NB4 (cell line): Measurements from ENCODE around the gene LBHD2.

Experiments
- POLR2A ChIP-seq: IDR thresholded peaks from 2 replicates; pipeline ENCODE4 v1.6.1; 2011; ENCODE audit warnings: mild to moderate bottlenecking; ENCODE audit not compliant: insufficient read length; ENCODE audit errors: extremely low read depth
- TF ChIP-seq, protein P1 (sequence below): IDR thresholded peaks from one replicate; pipeline ENCODE4 v1.5.1; 2012; ENCODE audit warnings: low read depth, low read length
- TF ChIP-seq, protein P2 (sequence below): IDR thresholded peaks from 2 replicates; pipeline ENCODE4 v1.6.1; 2011; ENCODE audit warnings: low read depth, low read length

DNA sequence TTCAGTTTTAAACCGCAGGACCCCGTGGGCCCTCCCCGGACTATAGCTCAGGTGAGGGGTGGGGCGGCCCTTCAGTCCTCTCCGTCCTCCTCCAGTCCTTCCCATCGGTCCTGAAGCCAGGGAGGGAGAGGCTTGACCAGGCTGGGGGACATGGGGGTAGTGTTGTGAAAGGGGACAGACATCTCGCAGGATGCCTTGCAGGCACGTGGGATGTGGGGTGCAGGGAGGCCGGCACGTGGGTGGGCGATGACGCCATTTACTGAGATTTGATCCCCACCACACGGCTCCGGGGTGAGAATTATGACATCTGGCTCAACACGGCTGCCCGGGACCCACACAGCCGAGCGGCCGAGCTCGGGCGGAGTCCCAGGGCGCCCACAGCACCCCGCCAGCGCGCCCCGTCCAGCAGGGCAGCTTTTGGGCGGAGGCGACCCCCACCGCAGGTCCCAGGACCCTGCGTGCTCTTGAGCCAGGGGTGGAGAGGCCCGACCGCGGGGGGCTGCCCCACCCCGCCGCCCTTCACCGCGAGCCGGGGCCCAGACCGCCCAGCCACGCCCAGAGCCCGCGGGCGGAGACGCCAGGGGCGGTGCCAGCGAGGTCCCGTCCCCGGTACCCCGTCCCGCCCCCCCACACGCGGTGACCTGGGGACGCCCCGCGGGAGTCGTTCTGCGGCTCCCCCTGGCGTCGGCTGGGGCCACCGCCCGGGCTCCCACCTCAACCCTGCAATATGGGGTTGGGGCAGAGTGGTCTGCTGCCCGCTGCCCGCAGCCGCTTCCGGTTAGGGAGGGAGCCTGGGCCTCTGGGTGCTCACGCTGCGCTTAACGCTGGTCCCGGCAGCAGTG, 7.3 kb downstream of the LBHD2 start:
- no peak for TF ChIP-seq POLR2A
- TF ChIP-seq, protein P1, sequence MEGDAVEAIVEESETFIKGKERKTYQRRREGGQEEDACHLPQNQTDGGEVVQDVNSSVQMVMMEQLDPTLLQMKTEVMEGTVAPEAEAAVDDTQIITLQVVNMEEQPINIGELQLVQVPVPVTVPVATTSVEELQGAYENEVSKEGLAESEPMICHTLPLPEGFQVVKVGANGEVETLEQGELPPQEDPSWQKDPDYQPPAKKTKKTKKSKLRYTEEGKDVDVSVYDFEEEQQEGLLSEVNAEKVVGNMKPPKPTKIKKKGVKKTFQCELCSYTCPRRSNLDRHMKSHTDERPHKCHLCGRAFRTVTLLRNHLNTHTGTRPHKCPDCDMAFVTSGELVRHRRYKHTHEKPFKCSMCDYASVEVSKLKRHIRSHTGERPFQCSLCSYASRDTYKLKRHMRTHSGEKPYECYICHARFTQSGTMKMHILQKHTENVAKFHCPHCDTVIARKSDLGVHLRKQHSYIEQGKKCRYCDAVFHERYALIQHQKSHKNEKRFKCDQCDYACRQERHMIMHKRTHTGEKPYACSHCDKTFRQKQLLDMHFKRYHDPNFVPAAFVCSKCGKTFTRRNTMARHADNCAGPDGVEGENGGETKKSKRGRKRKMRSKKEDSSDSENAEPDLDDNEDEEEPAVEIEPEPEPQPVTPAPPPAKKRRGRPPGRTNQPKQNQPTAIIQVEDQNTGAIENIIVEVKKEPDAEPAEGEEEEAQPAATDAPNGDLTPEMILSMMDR, result peak; percentile 49
- TF ChIP-seq, protein P2, sequence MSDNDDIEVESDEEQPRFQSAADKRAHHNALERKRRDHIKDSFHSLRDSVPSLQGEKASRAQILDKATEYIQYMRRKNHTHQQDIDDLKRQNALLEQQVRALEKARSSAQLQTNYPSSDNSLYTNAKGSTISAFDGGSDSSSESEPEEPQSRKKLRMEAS, result peak; percentile 88
